Measurements from ENCODE around the gene EWSR1.

EWSR1 gene

GRCh38 chr22:29292379-29292778 lies 24.3 kb downstream of the EWSR1 start:
- Histone ChIP-seq H3K27ac (no peak overlapping the region), H3K27me3 (ENCODE audit: insufficient read depth, low read depth) (no peaks in the 10 kb centered on the region), H3K9ac (no peak overlapping the region), H2AFZ (ENCODE audit: low read depth) (no peak overlapping the region), H3K4me1 (ENCODE audit: low read depth, poor library complexity, severe bottlenecking) (peaks cover 12% of the 10 kb centered on the region), H3K36me3 (ENCODE audit: insufficient read depth) (peaks cover 36% of the 10 kb centered on the region; the same call in 1 of the 2 replicates), H3K4me2 (no peak overlapping the region), H3K4me3 (IDR thresholded peaks at IDR 0.05; ENCODE audit: insufficient read depth, low read depth, low read length) (no peak overlapping the region), H4K20me1 (ENCODE audit: insufficient read depth) (peaks cover 14% of the 10 kb centered on the region), H3K79me2 (ENCODE audit: insufficient read depth, low read depth) (peaks cover 49% of the 10 kb centered on the region; the same call in 1 of the 2 replicates)
- no peak for TF ChIP-seq CTCF (conservative IDR thresholded peaks at IDR 0.05; ENCODE audit: low read depth, low read length)

GRCh38 chr22:29298641-29299040 lies 30.6 kb downstream of the EWSR1 start:
- no peak overlapping the region for H2AFZ ChIP-seq (ENCODE audit: low read depth)
- no peak overlapping the region for H3K27ac ChIP-seq
- peaks cover 28% of the 10 kb centered on the region; the same call in 1 of the 2 replicates for H3K36me3 ChIP-seq (ENCODE audit: insufficient read depth)
- H3K79me2 ChIP-seq (ENCODE audit: insufficient read depth, low read depth) = peaks cover 9% of the 10 kb centered on the region; the same call in 1 of the 2 replicates
- H4K20me1 ChIP-seq (ENCODE audit: insufficient read depth) = no peaks in the 10 kb centered on the region
- H3K27me3 ChIP-seq (ENCODE audit: insufficient read depth, low read depth) = no peaks in the 10 kb centered on the region
- H3K9ac ChIP-seq = no peak overlapping the region
- H3K4me1 ChIP-seq (ENCODE audit: low read depth, poor library complexity, severe bottlenecking) = no peaks in the 10 kb centered on the region
- H3K4me2 ChIP-seq = no peak overlapping the region
- TF ChIP-seq CTCF (conservative IDR thresholded peaks at IDR 0.05; ENCODE audit: low read depth, low read length) = no peak
- no peak overlapping the region for H3K4me3 ChIP-seq (IDR thresholded peaks at IDR 0.05; ENCODE audit: insufficient read depth, low read depth, low read length)

GRCh38 chr22:29299136-29299900 lies 31.2 kb downstream of the EWSR1 start:
- Histone ChIP-seq H3K27ac (no peak overlapping the region), H3K27me3 (ENCODE audit: insufficient read depth, low read depth) (no peaks in the 10 kb centered on the region), H3K79me2 (ENCODE audit: insufficient read depth, low read depth) (peaks cover 9% of the 10 kb centered on the region; the same call in 1 of the 2 replicates), H4K20me1 (ENCODE audit: insufficient read depth) (no peaks in the 10 kb centered on the region), H2AFZ (ENCODE audit: low read depth) (no peak overlapping the region), H3K36me3 (ENCODE audit: insufficient read depth) (peaks cover 28% of the 10 kb centered on the region; the same call in 1 of the 2 replicates), H3K4me3 (IDR thresholded peaks at IDR 0.05; ENCODE audit: insufficient read depth, low read depth, low read length) (no peak overlapping the region), H3K4me2 (no peak overlapping the region), H3K9ac (no peak overlapping the region), H3K4me1 (ENCODE audit: low read depth, poor library complexity, severe bottlenecking) (no peaks in the 10 kb centered on the region)
- no peak for TF ChIP-seq CTCF (conservative IDR thresholded peaks at IDR 0.05; ENCODE audit: low read depth, low read length)

- no peaks in the 10 kb centered on the region for H4K20me1 ChIP-seq (ENCODE audit: insufficient read depth)
- no peak overlapping the region for H3K9ac ChIP-seq
- H3K4me3 ChIP-seq (IDR thresholded peaks at IDR 0.05; ENCODE audit: insufficient read depth, low read depth, low read length) = no peak overlapping the region
- no peak overlapping the region for H3K27ac ChIP-seq
- H3K4me1 ChIP-seq (ENCODE audit: low read depth, poor library complexity, severe bottlenecking) = no peaks in the 10 kb centered on the region
- TF ChIP-seq CTCF (conservative IDR thresholded peaks at IDR 0.05; ENCODE audit: low read depth, low read length) = no peak
- H3K27me3 ChIP-seq (ENCODE audit: insufficient read depth, low read depth) = no peaks in the 10 kb centered on the region
- H3K36me3 ChIP-seq (ENCODE audit: insufficient read depth) = peaks cover 17% of the 10 kb centered on the region; the same call in 1 of the 2 replicates
- peaks cover 5% of the 10 kb centered on the region; the same call in 1 of the 2 replicates for H3K79me2 ChIP-seq (ENCODE audit: insufficient read depth, low read depth)
- H2AFZ ChIP-seq (ENCODE audit: low read depth) = no peak overlapping the region
- H3K4me2 ChIP-seq = no peak overlapping the region
Measured at GRCh38 chr22:29300467-29300806, 32.4 kb downstream of the EWSR1 start.

All from KMS-11 (cell line).